RWPE2 (cell line): Measurements from ENCODE around the gene ITCH.
"Not testable (repeated sequence)": the region's sequence is repeated elsewhere in the genome, so short reads cannot be mapped to it uniquely, and the experiment has no call there.

Source experiments
- ATAC-seq: fragments of 200-7000 bp; cut with Tn5 transposase; 3 replicates; pipeline ENCODE4 v1.9.1; 2021; ENCODE audit warnings: low read depth
- DNase-seq: peaks from one replicate; pipeline ENCODE4 v3.0.0-alpha.2; 2020; ENCODE audit warnings: low spot score
- H3K27ac ChIP-seq: fragments of 450-650 bp; 2 replicates; pipeline ENCODE4 v1.5.1; 2017; ENCODE audit warnings: mild to moderate bottlenecking; ENCODE audit not compliant: poor library complexity, severe bottlenecking
- H3K27me3 ChIP-seq: fragments of 250-450 bp; sonication (Bioruptor Pico); 2 replicates; pipeline ENCODE4 v1.5.1; 2021; ENCODE audit warnings: mild to moderate bottlenecking, moderate library complexity; ENCODE audit not compliant: insufficient read depth, poor library complexity, severe bottlenecking
- H3K36me3 ChIP-seq: fragments of 250-450 bp; sonication (Bioruptor Pico); 2 replicates; pipeline ENCODE4 v1.5.1; 2020; ENCODE audit warnings: low read depth, mild to moderate bottlenecking, moderate library complexity
- H3K4me1 ChIP-seq: fragments of 250-450 bp; sonication (Bioruptor Pico); 2 replicates; pipeline ENCODE4 v1.5.1; 2021; ENCODE audit warnings: mild to moderate bottlenecking, moderate library complexity; ENCODE audit not compliant: insufficient read depth, poor library complexity, severe bottlenecking
- H3K4me3 ChIP-seq: fragments of 250-450 bp; sonication (Bioruptor Pico); 2 replicates; pipeline ENCODE4 v1.5.1; 2021; ENCODE audit warnings: mild to moderate bottlenecking, moderate library complexity; ENCODE audit not compliant: severe bottlenecking
- H3K9me3 ChIP-seq: fragments of 250-450 bp; sonication (Bioruptor Pico); 2 replicates; pipeline ENCODE4 v1.5.1; 2021; ENCODE audit warnings: mild to moderate bottlenecking, moderate library complexity; ENCODE audit not compliant: severe bottlenecking
- CTCF ChIP-seq: fragments of 450-650 bp; IDR thresholded peaks from one replicate; pipeline ENCODE4 v1.5.1; 2017; ENCODE audit warnings: mild to moderate bottlenecking, moderate library complexity; ENCODE audit not compliant: poor library complexity, severe bottlenecking

Gene ITCH

GRCh38 chr20:34427784-34428183 is 64.7 kb downstream of the ITCH start:
- H3K9me3 ChIP-seq, result no peaks in the 10 kb centered on the region
- no peak for DNase-seq
- H3K27me3 ChIP-seq, result no peaks in the 10 kb centered on the region
- no peak overlapping the region for H3K27ac ChIP-seq
- peaks cover 98% of the 10 kb centered on the region for H3K36me3 ChIP-seq
- TF ChIP-seq CTCF, result no peak
- no peak for ATAC-seq
- H3K4me3 ChIP-seq, result no peak overlapping the region
- H3K4me1 ChIP-seq, result no peaks in the 10 kb centered on the region

- ATAC-seq (no peak), DNase-seq (no peak)
- Histone ChIP-seq H3K27me3 (no peaks in the 10 kb centered on the region), H3K4me1 (no peaks in the 10 kb centered on the region), H3K27ac (no peak overlapping the region), H3K4me3 (no peak overlapping the region), H3K36me3 (peaks cover 95% of the 10 kb centered on the region), H3K9me3 (no peaks in the 10 kb centered on the region)
- TF ChIP-seq CTCF, result no peak
These were observed 68.1 kb downstream of the ITCH start for GRCh38 chr20:34431168-34431567.

GRCh38 chr20:34432663-34433062 is 69.6 kb downstream of the ITCH start:
- not testable (repeated sequence) for H3K27ac ChIP-seq, H3K9me3 ChIP-seq, H3K4me1 ChIP-seq, DNase-seq, H3K4me3 ChIP-seq, H3K27me3 ChIP-seq, ATAC-seq
- peaks cover 95% of the 10 kb centered on the region for H3K36me3 ChIP-seq

GRCh38 chr20:34433391-34433790 is 70.3 kb downstream of the ITCH start:
- Histone ChIP-seq H3K4me3 (no peak overlapping the region), H3K4me1 (no peaks in the 10 kb centered on the region), H3K9me3 (no peaks in the 10 kb centered on the region), H3K27me3 (no peaks in the 10 kb centered on the region), H3K27ac (no peak overlapping the region), H3K36me3 (peaks cover 95% of the 10 kb centered on the region)
- no peak for TF ChIP-seq CTCF
- DNase-seq (no peak), ATAC-seq (no peak)

- Histone ChIP-seq H3K4me3 (no peak overlapping the region), H3K36me3 (peaks cover 95% of the 10 kb centered on the region), H3K27me3 (no peaks in the 10 kb centered on the region), H3K9me3 (no peaks in the 10 kb centered on the region), H3K4me1 (no peaks in the 10 kb centered on the region), H3K27ac (no peak overlapping the region)
- no peak for DNase-seq
- no peak for TF ChIP-seq CTCF
- ATAC-seq, result no peak
These were observed 72.5 kb downstream of the ITCH start for GRCh38 chr20:34435589-34435988.
